Activated gamma-delta T cell (primary cell): ENCODE results near the gene SPIB.

Experiments used
- DNase-seq: peaks from one replicate; lab custom pipeline; 2025; lab: John Stamatoyannopoulos, UW

The SPIB gene

DNA sequence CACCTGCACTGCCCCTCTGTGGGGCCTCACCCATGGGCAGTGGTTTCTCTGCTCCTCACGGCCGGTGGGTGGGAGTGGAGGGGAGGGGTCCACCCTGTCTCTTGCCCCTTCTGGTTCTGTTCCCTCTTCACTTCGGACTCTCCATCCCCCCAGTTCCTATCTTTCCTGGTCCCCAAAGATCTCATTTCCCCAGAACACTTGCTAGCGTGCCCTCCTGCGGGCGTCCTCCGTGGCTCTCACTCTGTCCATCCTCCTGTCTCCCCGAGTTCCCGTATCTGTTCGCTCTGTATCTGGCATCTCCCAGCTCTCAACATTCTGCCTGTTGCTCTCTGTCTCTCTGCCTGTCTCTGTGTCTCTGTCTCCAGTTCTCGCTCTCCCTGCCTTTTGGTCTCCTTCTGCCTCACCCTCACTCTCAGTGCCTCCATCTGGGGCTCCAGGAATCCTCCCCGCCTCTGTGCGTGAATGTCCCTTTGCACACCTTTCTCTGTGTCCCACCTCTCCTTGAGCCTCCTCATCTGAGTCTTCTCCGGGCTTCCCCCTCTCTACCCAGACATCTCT is 363 bp downstream of the SPIB start:
- no peak for DNase-seq

DNA sequence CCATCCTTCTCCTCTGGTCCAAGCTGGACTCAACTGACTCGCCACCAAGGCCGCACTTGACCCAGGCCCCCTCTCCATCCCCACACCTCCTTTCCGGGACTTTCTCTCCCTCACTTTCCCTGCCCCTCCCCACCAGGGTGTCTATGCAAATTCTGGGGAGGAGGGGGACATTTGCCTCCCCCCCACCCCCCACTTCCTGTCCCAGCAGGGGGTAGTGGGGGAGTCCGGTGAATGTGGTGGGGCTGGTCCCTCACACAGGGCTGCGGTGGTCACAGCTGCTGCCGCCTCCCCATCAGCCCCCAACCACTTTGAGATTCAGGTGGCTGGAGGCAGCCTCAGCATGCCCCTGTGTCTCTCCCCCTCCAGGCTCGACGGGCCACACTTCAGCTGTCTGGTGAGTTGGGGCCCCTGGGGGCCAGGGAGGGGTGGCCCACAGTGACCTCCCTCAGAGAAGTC is 870 bp downstream of the SPIB start:
- DNase-seq: no peak

DNA sequence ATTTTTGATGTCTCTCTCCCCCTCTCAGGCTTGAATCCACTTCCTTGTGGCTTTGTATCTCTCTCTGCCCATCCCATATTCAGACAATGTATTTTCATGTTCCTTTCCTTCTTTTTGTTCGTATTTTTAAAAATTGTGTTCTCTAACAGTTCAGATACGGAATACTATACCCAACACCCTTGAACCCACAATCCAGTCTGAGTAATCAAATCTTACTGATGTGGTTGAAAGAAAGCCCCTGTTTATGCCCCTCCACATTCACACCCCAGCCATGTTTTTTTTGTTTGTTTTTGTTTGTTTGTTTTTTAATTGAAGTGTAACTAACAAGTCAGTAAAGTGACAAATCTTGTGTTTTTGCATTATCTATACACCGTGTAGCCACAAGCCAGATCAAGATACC is 1.4 kb downstream of the SPIB start:
- DNase-seq: no peak

DNA sequence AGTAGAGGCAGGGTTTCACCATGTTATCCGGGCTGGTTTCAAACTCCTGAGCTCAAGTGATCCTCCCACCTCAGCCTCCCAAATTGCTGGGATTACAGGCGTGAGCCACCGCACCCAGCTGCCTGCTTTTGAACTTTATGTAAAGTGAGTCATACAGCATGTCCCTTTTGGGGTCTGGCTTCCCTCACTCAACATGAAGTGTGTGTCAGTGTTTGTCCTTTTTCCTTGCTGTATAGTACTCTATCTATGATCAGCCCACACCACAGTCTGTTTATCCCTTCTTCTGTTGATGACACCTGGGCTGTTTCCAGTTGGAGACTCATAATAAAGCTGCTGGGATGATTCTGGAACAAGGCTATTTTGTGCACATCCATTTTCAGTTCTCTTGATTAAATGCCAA is 2.1 kb downstream of the SPIB start:
- no peak for DNase-seq

DNA sequence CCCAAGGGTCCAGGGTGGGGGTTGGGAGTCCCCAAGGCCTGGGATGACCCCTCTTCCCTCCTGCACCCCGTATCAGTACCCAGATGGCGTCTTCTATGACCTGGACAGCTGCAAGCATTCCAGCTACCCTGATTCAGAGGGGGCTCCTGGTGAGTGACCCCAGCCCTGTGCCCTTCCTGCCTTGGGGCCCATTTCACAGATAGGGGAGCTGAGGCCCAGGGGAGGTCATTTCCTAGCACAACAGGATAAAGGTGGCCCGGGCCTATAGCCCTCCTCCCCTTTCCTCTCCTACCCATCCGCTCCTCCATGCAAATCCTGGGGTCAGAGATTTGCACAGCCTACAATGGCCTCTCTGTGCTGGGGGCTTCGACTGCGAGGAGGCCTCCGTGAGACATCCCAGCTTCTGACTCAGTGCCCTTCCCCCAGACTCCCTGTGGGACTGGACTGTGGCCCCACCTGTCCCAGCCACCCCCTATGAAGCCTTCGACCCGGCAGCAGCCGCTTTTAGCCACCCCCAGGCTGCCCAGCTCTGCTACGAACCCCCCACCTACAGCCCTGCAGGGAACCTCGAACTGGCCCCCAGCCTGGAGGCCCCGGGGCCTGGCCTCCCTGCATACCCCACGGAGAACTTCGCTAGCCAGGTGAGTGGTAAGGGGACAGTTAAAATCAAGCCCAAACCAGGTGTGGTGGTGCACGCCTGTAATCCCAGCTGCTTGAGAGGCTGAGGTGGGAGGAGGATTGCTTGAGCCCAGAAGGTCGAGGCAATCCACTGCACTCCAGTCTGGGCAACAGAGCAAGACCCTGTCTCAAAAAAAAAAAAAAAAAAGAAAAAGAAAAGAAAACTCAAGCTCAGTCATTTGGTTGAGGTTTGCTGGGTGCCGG is 3.9 kb downstream of the SPIB start:
- no peak for DNase-seq

DNA sequence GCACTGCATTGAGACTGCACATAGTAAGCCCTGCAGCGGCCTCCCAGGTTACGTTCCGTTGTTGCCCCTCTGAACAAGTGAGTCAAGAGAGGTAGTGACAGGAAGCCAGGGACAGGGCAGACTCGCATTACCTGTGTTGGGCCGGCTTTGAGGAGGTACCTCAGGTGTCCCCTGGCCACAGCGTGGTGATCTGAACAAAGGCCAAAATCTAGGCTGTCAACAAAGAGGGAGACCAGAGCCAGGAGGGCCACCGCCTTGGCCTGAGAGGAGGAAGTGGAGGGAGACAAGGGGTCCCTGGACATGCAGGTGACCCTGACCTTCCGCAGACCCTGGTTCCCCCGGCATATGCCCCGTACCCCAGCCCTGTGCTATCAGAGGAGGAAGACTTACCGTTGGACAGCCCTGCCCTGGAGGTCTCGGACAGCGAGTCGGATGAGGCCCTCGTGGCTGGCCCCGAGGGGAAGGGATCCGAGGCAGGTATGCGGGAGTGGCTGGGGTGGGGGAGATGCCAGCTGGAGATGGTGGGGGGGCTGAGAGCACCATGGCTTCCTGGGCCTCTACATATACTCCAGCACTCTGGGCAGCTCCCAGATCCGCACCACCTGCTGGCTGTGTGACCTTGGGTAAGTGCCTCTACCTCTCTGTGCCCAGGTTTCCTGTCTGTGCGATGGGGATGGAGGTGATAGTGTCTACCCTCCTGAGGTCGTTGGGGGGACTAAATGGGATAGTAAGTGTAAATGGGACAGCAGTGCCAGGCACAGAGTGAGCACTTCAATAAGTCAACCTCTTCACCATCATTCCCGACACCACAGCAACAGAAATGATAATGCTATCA is 4.8 kb downstream of the SPIB start:
- no peak for DNase-seq

DNA sequence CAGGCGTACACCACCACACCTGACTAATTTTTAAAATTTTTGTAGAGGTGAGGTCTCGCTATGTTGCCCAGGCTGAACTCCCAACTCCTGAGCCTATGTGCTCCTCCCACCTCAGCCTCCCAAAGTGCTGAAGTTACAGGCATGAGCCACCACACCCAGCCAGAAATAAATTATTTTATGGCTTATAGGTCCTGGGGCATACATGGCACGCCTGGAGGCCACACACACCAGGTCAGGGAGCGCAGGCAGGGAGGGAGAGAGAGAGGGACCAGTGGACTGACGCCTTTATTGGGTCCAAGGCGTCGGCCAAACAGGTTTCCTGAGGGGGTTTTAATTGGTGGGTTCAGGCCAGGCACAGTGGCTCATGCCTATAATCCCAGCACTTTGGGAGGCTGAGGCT is 6.8 kb downstream of the SPIB start:
- no peak for DNase-seq

DNA sequence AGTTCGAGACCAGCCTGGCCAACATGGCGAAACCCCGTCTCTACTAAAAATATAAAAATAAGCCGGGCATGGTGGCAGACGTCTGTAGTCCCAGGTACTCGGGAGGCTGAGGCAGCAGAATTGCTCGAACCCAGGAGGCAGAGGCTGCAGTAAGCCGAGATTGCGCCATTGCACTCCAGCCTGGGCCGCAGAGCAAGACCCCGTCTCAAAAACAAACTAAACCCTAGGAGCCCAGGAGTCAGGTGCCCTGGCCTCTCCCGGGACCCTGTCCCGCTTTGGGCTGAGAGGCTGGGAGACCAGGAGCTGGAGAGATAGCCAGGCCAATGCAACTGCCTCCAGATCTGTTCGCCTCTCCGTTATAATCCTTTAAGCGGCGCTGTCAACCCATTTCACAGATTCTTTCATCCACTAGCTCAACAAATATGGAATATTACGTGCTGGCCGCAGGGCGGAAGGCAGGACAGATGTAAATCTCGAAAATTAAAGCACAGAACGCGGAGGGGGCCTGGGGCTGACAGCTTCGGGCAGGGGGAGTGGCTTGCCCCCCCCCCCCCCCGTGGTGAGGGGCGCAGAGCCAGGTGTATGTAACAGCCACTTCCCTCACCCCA is 8.7 kb downstream of the SPIB start:
- DNase-seq: no peak

DNA sequence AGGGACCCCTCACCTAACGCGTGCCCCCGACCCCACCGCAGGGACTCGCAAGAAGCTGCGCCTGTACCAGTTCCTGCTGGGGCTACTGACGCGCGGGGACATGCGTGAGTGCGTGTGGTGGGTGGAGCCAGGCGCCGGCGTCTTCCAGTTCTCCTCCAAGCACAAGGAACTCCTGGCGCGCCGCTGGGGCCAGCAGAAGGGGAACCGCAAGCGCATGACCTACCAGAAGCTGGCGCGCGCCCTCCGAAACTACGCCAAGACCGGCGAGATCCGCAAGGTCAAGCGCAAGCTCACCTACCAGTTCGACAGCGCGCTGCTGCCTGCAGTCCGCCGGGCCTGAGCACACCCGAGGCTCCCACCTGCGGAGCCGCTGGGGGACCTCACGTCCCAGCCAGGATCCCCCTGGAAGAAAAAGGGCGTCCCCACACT is 9.3 kb downstream of the SPIB start:
- DNase-seq: no peak

DNA sequence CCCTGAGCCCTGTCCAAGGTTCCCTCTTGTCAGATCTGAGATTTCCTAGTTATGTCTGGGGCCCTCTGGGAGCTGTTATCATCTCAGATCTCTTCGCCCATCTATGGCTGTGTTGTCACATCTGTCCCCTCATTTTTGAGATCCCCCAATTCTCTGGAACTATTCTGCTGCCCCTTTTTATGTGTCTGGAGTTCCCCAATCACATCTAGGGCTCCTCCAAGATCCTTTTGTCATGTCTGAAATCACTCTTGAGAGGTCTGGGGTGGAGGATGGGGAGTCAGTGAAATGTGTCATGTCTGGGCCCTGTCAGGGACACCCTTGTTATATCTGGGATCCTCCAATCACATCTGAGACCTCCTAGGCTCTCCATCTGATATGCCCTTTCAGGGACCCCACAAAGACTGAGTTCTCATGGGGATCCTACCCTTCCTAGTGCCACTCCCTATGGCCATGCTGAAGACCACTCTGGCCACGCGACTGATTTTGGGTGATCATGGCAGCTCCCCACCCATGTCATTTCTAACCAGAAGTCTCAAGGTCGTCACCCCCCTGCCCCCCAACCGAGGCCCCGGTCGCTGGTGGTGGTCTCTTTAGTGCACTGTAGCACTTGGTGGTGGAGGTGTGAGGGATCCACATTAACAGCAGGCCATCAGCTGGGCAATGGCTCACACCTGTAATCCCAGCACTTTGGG is 10.2 kb downstream of the SPIB start:
- DNase-seq: no peak

DNA sequence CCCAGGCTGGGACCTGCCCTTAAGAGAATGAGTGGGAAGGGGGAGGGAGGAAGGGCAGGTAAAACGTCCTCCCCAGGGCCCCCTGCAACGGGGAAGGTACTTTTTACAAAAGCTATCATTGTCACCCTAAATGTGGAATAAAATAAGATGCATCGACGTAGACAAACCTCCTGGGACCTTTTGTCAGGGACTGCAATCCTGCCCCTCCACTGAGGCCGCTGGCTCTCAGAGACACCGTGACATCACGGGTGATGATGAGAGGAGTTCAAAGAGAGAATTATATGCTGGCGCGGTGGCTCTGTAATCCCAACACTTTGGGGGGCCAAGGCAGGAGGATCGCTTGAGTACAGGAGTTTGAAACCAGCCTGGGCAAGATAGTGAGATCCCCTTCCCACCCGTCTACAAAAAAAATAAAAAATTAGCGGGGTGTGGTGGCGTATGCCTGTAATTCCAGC is 12.2 kb downstream of the SPIB start:
- no peak for DNase-seq

DNA sequence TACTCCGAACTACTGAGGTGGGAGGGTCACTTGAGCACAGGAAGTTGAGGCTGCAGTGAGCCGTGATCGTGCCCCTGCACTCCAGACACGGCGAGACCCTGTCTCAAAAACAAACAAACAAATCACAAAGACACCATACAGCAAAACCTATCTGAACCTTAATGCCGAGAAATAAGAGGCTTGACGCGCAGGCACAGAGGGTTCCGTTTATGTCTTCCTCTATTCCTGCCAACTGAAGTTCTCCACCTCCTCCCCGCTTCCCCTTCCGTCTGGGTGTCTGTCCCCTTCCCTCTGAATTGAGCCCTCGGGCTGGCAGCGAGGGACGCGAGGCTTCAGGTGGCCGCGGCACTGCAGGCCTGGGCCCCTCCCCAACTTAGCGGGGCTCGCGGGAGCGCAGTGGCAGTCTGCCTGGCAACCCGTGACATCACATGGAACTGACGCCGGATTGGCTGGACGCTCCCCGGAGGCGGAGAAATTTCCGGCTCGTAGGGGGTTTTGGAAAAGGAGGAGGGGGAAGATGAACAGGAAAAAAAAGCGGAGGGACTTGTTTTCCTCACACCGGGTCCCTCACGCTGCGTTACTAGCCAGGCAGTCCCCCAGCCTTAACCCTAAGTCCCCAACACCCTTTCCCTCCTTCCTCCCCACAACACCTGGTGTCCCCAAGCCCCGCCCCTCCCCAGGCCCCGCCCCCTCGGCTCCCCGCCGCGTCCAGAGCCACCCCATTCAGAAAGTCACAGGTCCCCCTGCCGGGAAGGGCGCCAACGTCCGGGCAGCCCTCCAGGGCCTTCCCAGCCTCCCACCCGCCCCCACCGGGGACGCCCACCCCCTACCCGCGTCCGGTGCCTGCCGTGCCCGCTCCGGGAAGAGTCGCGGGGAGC is 12.8 kb downstream of the SPIB start:
- peak; percentile 56 for DNase-seq

DNA sequence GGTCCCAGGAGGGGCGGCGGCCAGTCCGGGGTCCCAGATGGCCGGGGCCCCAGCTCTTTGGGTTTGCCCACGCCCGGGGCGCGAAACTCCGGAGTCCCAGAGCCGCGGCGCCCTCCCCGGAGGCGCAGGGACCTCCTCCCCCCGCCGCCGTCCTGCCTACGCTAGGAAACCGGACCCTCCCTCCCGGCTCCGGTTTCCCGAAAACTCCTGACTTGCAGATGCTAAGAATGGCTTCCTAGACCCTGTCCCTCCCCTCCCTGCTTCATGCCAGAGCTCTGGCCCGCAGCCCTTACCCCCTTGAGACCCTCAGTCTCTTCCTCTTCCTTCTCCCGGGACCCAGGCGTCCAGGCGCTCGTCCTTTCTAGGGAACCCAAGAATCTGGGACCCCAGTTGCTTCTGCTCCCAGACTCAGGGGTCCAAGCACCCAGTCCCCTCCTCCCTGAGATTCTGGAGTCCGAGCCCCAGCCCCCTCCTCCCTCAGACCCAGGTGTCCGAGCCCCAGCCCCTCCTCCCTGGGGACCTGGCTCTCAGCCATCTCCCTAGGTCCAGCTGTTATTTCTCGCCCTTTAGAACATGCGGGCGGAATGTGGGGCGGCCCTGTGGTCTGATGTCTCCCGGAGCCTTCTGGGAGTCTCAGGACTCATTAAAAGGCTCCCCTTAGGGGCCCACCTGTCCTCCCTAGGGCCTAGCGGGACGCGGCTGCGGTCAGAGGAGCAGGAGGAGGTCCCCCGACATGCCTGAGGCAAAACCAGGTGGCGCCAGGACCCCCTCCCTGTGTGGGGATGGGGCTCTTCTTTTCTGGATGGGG is 13.7 kb downstream of the SPIB start, which contains the start of gene MYBPC2:
Gene MYBPC2, plus strand, starts transcription at position 672 of the 808 bp plus-strand sequence. Its CDS starts 62 bp downstream, at position 734.
- no peak for DNase-seq

DNA sequence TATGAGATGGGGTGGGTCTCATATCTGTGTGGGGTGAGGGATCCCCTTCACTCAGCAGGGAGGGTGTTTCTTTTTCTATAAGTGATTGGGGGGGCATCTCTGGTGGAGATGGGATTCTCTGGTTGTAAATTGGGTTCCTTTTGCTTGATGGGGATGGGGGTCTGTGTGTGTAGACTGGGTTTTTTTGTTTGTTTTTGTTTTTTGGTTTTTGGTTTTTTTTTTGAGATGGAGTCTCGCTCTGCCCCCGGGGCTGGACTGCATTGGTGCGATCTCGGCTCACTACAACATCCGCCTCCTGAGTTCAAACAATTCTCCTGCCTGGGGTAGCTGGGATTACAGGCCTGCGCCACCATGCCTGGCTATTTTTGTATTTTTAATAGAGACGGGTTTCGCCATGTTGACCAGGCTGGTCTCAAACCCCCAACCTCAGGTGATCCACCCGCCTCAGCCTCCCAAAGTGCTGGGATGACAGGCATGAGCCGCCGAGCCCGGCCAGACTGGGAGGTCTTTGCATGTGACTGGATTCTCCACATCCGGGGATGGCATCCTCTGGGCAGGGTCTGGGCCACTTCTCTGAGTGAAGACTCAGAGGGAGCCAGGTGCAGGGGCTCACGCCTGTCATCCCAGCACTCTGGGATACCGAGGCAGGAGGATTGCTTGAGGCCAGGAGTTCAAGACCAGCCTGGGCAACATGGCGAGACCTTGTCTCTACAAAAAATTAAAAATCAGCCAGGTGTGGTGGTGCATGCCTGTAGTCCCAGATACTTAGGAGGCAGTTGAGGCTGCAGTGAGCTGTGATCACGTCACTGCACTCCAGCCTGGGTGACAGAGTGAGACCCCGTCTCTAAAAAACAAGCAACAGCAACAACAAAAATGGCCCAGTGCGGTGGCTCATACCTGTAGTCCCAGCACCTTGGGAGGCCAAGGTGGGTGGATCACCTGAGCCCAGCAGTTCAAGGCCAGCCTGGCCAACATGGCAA is 14.8 kb downstream of the SPIB start:
- no peak for DNase-seq

DNA sequence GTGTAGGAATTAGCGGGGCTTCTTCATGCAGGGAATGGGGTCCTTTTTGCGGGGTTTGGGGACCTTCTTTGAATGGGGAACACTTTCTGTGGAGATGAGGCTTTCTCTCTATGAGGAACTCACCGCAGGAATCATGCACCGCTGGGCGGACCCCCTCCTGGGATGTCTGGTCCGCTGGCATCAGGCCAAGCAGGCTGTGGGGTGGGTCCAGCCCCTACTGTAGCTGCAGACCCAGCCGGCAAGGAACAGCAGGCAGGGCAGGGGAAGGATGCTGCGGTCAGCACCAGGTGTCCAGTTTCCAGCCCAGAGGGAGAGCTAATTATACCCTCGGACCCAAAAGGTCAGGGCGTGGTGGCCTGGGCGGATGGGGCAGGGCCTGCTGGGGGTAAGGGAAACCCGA is 15.8 kb downstream of the SPIB start:
- DNase-seq: no peak

DNA sequence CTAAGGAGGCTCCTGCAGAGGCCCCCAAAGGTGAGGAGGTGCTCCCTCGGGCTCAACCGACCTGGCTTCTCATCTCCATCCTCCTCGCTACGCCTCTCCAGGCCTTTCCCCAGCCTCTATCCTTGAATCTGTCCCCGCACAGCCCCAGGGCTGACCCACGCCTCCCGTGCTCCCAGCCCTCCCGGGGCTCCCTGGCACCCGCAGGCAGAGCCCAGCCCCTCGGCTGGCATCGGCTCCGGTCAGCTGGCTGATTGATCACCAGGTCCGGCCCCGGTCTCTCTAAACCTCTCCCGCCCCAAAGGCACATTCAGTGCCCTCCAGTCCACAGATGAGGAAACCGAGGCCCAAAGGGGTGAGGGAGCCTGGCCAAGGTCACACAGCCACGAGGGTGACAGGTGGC is 16.5 kb downstream of the SPIB start:
- no peak for DNase-seq

DNA sequence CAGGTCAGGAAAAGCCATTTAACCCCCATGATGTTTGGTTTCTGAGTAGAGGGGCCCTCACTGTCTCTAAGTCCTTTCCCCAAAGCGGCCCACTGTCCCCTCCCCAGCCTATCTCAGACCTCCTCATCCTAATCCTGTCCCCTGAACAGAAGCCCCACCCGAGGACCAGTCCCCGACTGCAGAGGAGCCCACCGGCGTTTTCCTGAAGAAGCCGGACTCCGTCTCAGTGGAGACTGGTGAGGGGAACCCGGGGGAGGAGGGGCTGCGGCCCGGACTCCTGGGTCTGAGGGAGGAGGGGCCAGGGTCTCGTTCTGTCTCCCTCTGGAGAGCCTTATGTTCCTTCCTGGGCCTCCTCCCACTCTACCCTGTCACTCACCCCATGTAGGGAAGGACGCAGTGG is 16.9 kb downstream of the SPIB start:
- DNase-seq: no peak

DNA sequence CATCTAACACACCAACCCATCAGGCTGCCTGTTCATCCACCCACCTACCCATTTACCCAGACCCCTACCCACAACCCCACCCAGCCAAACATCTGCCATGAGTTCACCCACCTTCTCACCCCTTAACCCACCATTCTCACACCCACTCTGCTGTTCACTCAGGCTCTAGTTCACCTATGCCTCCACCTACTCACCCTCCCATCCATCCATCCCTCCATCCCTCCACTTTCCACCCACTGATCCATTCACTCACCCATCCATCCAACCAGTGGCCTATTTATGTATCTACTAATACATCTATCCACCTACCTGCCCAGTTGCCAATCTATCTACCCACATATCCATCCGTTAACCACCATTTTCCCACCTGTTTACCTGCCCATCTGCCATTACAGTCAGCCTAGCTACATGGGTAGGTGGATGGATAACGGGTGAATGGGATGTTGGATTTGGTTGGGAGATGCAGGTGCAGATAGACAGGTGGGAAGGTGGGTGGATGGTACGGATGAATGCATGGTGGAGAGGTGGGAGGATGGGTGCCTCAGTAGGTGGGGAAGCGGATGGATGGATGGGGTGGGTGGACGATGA is 19.2 kb downstream of the SPIB start:
- DNase-seq: no peak
